ENCODE results near the gene PBX1. TPM values are rescaled to one million over a fixed set of nuclear protein-coding genes. Genes with fewer than 3 reads are reported as not detected.

The PBX1 gene
- total RNA-seq, 2 experiments from 2014 or later, result 0.17 TPM

- ChIA-PET POLR2A (no interaction called here), CTCF (no interaction called here)
- H3K27me3 Mint-ChIP-seq, result no peaks in the 10 kb centered on the region
- no peak for DNase-seq
- H3K27ac Mint-ChIP-seq, result no peak overlapping the region
- H3K4me1 Mint-ChIP-seq (ENCODE audit: low read depth), result no peaks in the 10 kb centered on the region
- no peaks in the 10 kb centered on the region for H3K36me3 Mint-ChIP-seq
- no peaks in the 10 kb centered on the region for H3K9me3 Mint-ChIP-seq
- no peak overlapping the region for H3K4me3 Mint-ChIP-seq
- intact Hi-C loops (cut with micrococcal nuclease), result no loop called here
Observed at GRCh38 chr1:164723296-164723798, 164.4 kb downstream of the PBX1 start.

DNA sequence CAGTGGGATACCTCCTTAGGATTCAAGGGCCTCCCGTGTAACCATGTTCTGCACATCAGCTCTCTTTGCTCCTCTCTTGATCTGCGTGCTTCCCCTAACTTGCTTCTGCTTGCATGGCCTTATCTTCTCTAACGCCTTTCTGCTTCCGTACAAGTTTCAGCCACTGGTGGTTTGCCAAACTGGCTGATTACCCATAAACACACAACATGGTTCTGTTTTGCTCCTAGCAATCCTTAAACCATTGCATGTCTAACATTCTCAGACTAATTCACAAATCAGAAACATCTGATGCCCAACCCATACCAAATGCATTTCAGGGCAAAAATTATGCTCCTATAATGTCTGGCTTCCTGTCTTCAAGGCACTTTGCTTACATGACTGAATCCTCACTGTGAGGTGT, 166.4 kb downstream of the PBX1 start:
- Mint-ChIP-seq H3K27me3 (no peaks in the 10 kb centered on the region), H3K4me1 (ENCODE audit: low read depth) (no peaks in the 10 kb centered on the region), H3K4me3 (no peak overlapping the region), H3K9me3 (no peaks in the 10 kb centered on the region), H3K27ac (no peak overlapping the region), H3K36me3 (no peaks in the 10 kb centered on the region)
- POLR2A ChIA-PET, result no interaction called here
- DNase-seq, result no peak
- CTCF ChIA-PET, result no interaction called here
- intact Hi-C loops (cut with micrococcal nuclease), result no loop called here

DNA sequence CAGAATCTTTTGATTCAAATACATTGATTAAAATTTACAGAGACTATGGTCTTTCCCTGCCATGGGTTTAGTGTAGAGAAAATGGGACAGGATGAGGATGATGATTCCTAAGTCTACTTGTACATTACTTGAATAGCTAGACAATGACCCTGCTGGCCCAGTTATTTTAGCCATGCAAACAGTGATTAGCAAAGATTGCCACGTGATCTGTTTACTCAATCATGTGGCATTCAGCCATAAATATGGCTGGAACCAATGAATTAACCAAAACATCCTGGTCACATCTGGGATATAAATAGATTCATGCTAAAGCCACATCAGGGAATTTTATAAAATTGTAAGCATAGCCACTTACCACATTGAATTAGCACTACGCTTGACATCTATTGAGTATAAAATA, 167.3 kb downstream of the PBX1 start:
- intact Hi-C loops (cut with micrococcal nuclease), result no loop called here
- DNase-seq, result no peak
- ChIA-PET POLR2A (no interaction called here), CTCF (no interaction called here)
- H3K9me3 Mint-ChIP-seq, result no peaks in the 10 kb centered on the region
- no peak overlapping the region for H3K4me3 Mint-ChIP-seq
- no peaks in the 10 kb centered on the region for H3K4me1 Mint-ChIP-seq (ENCODE audit: low read depth)
- no peak overlapping the region for H3K27ac Mint-ChIP-seq
- no peaks in the 10 kb centered on the region for H3K36me3 Mint-ChIP-seq
- no peaks in the 10 kb centered on the region for H3K27me3 Mint-ChIP-seq

DNA sequence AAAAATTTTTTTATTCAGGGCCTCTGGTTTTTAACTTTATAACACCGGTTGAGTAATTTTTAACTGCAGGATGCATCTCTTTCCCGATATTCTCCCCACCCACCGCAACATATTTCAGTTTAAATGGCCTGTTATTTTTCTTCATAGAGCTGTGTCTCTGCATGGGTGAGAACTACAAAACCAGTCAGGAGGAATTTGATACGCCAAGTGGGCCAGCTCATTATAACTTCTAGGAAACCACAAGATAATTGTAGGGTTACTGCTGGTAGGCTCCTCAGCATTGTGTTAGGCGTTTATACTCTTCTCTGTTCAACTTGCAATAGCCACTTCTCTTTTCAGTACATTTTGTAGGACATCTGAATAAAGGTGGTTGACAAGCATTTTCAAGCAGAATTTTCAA, 169.7 kb downstream of the PBX1 start:
- Mint-ChIP-seq H3K4me1 (ENCODE audit: low read depth) (no peaks in the 10 kb centered on the region), H3K36me3 (no peaks in the 10 kb centered on the region), H3K9me3 (no peaks in the 10 kb centered on the region), H3K27me3 (no peaks in the 10 kb centered on the region), H3K4me3 (no peak overlapping the region), H3K27ac (no peak overlapping the region)
- no peak for DNase-seq
- ChIA-PET POLR2A (no interaction called here), CTCF (interaction anchor here (0.6 kb wide), 1 partner anchor 38 kb away, joined by 3 read pairs; no protein-coding TSS in a partner anchor)
- intact Hi-C loops (cut with micrococcal nuclease), result no loop called here

- ChIA-PET POLR2A (no interaction called here), CTCF (no interaction called here)
- H3K9me3 Mint-ChIP-seq, result no peaks in the 10 kb centered on the region
- no peaks in the 10 kb centered on the region for H3K27me3 Mint-ChIP-seq
- intact Hi-C loops (cut with micrococcal nuclease), result no loop called here
- no peak overlapping the region for H3K4me3 Mint-ChIP-seq
- H3K27ac Mint-ChIP-seq, result no peak overlapping the region
- H3K4me1 Mint-ChIP-seq (ENCODE audit: low read depth), result no peaks in the 10 kb centered on the region
- H3K36me3 Mint-ChIP-seq, result no peaks in the 10 kb centered on the region
- no peak for DNase-seq
Observed at GRCh38 chr1:164731161-164731876, 172.3 kb downstream of the PBX1 start.

DNA sequence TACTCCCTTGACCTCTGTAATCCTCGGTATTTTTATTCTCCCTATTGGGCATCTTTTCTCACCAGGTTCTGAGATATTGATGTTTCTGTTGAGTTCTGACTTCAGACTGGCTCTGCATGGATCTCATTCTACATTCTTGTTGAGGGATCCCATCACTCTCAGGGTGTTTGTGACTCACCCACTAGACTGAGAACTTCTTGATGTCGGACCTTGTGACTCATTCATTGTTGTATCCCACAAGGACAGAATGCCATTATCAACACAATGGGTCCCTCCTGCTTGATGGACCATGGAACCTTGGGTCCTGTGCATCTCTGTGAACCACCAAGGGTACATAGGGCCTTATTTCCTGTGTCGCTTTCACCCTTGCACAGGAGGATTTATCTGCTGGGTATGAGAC, 174.1 kb downstream of the PBX1 start:
- Mint-ChIP-seq H3K9me3 (no peaks in the 10 kb centered on the region), H3K27me3 (no peaks in the 10 kb centered on the region), H3K4me1 (ENCODE audit: low read depth) (no peaks in the 10 kb centered on the region), H3K4me3 (no peak overlapping the region), H3K36me3 (no peaks in the 10 kb centered on the region), H3K27ac (no peak overlapping the region)
- DNase-seq, result no peak
- intact Hi-C loops (cut with micrococcal nuclease), result no loop called here
- ChIA-PET POLR2A (no interaction called here), CTCF (no interaction called here)

DNA sequence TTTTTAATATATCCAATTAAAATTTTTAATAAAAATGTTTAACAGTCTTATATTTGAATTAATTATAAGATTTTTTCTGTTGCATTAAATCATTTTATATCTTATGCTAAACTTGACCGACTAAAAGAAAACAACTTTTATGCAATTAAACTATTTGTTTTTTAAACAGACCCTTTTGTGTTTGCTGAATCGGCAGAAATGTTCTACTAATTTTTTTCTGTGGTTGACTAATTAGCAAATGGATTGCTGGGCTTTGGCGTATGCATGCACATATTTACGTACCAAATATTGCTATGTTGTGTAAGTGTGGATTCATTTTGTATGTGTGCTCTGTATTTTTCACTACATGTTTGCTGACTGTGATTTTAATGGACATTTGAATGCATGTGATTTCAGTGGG, 174.8 kb downstream of the PBX1 start:
- Mint-ChIP-seq H3K27ac (no peak overlapping the region), H3K4me3 (no peak overlapping the region), H3K4me1 (ENCODE audit: low read depth) (no peaks in the 10 kb centered on the region), H3K9me3 (no peaks in the 10 kb centered on the region), H3K36me3 (no peaks in the 10 kb centered on the region), H3K27me3 (no peaks in the 10 kb centered on the region)
- CTCF ChIA-PET, result no interaction called here
- POLR2A ChIA-PET, result no interaction called here
- intact Hi-C loops (cut with micrococcal nuclease), result no loop called here
- no peak for DNase-seq

- no peak overlapping the region for H3K4me3 Mint-ChIP-seq
- CTCF ChIA-PET, result no interaction called here
- no peaks in the 10 kb centered on the region for H3K4me1 Mint-ChIP-seq (ENCODE audit: low read depth)
- intact Hi-C loops (cut with micrococcal nuclease), result no loop called here
- no peaks in the 10 kb centered on the region for H3K36me3 Mint-ChIP-seq
- H3K9me3 Mint-ChIP-seq, result no peaks in the 10 kb centered on the region
- no peaks in the 10 kb centered on the region for H3K27me3 Mint-ChIP-seq
- no peak for DNase-seq
- H3K27ac Mint-ChIP-seq, result no peak overlapping the region
- POLR2A ChIA-PET, result no interaction called here
Observed at GRCh38 chr1:164735315-164736052, 176.5 kb downstream of the PBX1 start.

GRCh38 chr1:164736137-164736536, 177.2 kb downstream of the PBX1 start:
- Mint-ChIP-seq H3K4me3 (no peak overlapping the region), H3K36me3 (no peaks in the 10 kb centered on the region), H3K27ac (no peak overlapping the region), H3K27me3 (no peaks in the 10 kb centered on the region), H3K4me1 (ENCODE audit: low read depth) (no peaks in the 10 kb centered on the region), H3K9me3 (no peaks in the 10 kb centered on the region)
- ChIA-PET CTCF (no interaction called here), POLR2A (no interaction called here)
- no peak for DNase-seq
- intact Hi-C loops (cut with micrococcal nuclease), result no loop called here

DNA sequence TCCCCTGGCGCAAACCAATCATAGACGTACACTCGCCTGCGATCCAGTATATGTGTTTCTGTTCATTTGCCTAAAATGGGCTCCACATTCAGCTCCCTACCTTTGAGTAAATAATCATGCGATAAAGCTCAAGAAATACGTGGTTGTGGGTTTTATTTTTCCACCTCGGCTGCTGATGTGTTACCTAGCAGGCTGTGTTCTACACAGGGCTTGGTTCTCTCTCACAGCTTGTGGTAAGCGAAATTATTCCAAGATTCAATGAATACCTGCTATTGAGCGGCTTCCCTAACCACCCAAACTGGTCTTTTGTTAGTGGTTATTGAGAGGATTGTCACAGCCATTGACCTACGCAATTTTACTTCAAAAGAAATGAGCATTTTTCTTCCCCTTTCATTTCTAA, 180.2 kb downstream of the PBX1 start:
- no peaks in the 10 kb centered on the region for H3K9me3 Mint-ChIP-seq
- no peaks in the 10 kb centered on the region for H3K4me1 Mint-ChIP-seq (ENCODE audit: low read depth)
- DNase-seq, result no peak
- no peak overlapping the region for H3K4me3 Mint-ChIP-seq
- ChIA-PET CTCF (no interaction called here), POLR2A (no interaction called here)
- no peaks in the 10 kb centered on the region for H3K36me3 Mint-ChIP-seq
- no peak overlapping the region for H3K27ac Mint-ChIP-seq
- no peaks in the 10 kb centered on the region for H3K27me3 Mint-ChIP-seq
- intact Hi-C loops (cut with micrococcal nuclease), result no loop called here

GRCh38 chr1:164740000-164740526, 181.1 kb downstream of the PBX1 start:
- POLR2A ChIA-PET, result no interaction called here
- intact Hi-C loops (cut with micrococcal nuclease), result no loop called here
- H3K4me3 Mint-ChIP-seq, result no peak overlapping the region
- H3K9me3 Mint-ChIP-seq, result no peaks in the 10 kb centered on the region
- no peak overlapping the region for H3K27ac Mint-ChIP-seq
- no peak for DNase-seq
- no peaks in the 10 kb centered on the region for H3K4me1 Mint-ChIP-seq (ENCODE audit: low read depth)
- H3K27me3 Mint-ChIP-seq, result no peaks in the 10 kb centered on the region
- CTCF ChIA-PET, result no interaction called here
- no peaks in the 10 kb centered on the region for H3K36me3 Mint-ChIP-seq

DNA sequence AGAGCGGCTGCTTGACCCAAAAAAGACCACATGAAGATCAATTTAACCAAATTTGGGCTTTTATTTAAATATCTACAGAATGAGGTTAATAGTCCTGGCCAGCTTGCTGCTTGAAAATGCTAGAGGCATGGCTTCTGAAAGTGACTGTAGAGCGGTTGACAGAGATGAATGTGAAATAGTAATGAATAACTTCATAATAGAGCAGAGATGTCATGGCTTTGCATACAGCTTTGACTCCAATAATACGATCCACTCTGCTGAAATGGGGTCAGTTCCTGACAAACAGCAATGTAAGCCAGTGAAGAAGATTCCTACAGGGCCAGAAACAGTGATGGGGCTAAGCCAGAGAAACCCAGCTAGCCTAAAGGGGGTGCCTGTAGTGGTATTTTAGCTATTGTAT, 183.8 kb downstream of the PBX1 start:
- H3K4me1 Mint-ChIP-seq (ENCODE audit: low read depth), result no peaks in the 10 kb centered on the region
- CTCF ChIA-PET, result no interaction called here

DNA sequence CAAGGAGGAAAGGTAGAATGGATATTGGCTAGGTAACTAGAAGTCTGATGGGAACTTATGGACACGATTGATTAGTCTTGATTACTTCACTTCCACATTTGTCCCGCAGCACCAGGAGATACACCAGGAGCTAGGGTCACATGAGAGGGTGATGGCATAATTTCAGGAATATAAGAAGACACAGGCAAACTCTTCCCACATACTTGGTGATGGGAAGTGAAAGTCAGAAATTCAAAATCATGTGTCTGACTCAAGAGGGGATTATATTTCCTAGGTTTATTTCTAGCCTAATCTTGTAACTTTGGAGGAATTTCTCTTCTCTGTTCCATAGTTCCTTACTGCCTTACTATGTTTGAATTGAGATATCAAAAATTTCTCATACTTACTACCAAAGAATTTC, 185.0 kb downstream of the PBX1 start:
- Mint-ChIP-seq H3K9me3 (no peaks in the 10 kb centered on the region), H3K4me1 (ENCODE audit: low read depth) (no peaks in the 10 kb centered on the region), H3K4me3 (no peak overlapping the region), H3K27ac (no peak overlapping the region), H3K36me3 (no peaks in the 10 kb centered on the region), H3K27me3 (no peaks in the 10 kb centered on the region)
- DNase-seq, result no peak
- intact Hi-C loops (cut with micrococcal nuclease), result no loop called here
- ChIA-PET CTCF (no interaction called here), POLR2A (no interaction called here)

More for the DNA sequence above, 183.8 kb downstream of the PBX1 start:
- H3K27me3 Mint-ChIP-seq, result no peaks in the 10 kb centered on the region
- no peaks in the 10 kb centered on the region for H3K36me3 Mint-ChIP-seq
- intact Hi-C loops (cut with micrococcal nuclease), result no loop called here
- H3K9me3 Mint-ChIP-seq, result no peaks in the 10 kb centered on the region
- H3K4me3 Mint-ChIP-seq, result no peak overlapping the region
- POLR2A ChIA-PET, result no interaction called here
- DNase-seq, result no peak
- no peak overlapping the region for H3K27ac Mint-ChIP-seq

Measured in activated CD4-positive, alpha-beta memory T cell treated with anti-CD3 and anti-CD28 coated beads for 36 hours (primary cell).